Right atrium auricular region (tissue), 2 donors: ENCODE measurements around the gene CDKAL1. TPM values are rescaled to one million over a fixed set of nuclear protein-coding genes. Genes with fewer than 3 reads are reported as not detected.

Experiments used
- DNase-seq: peaks from one replicate; pipeline ENCODE4 v3.0.0-alpha.2; 2019; ENCODE audit warnings: low spot score
- H3K27ac ChIP-seq, 2 donors: fragments of 200-600 bp; sonication (generic); 1 replicate in 1 of 2; 2 replicates in 1 of 2; pipeline ENCODE4 v1.5.1; 2016 to 2019
- H3K27me3 ChIP-seq, 2 donors: fragments of 200-600 bp; sonication (generic); one replicate each; pipeline versions ENCODE4 v1.5.1 to v1.6.0; 2017 to 2019
- H3K36me3 ChIP-seq: fragments of 200-600 bp; sonication (generic); one replicate; pipeline ENCODE4 v1.5.1; 2016
- H3K4me1 ChIP-seq, 2 donors: fragments of 200-600 bp; sonication (generic); one replicate each; pipeline versions ENCODE4 v1.5.1 to v1.6.0; 2017 to 2019
- H3K4me3 ChIP-seq, 2 donors: fragments of 200-600 bp; sonication (generic); 1 replicate in 1 of 2; 2 replicates in 1 of 2; pipeline ENCODE4 v1.5.1; 2017 to 2019; ENCODE audit warnings: mild to moderate bottlenecking in 1 of 2, moderate library complexity in 1 of 2
- H3K9me3 ChIP-seq, 2 donors: fragments of 200-600 bp; sonication (generic); one replicate each; pipeline ENCODE4 v1.5.1; 2019
- total RNA-seq, 2 donors: library from RNA; depleted of rRNA; stranded (reverse); fragments of >200 nt; gene quantifications; one replicate each; pipeline ENCODE4 v1.1.0, GENCODE V29; 2016
- TF ChIP-seq, protein P1 (sequence below), 2 donors: fragments of 200-600 bp; sonication (generic); IDR thresholded peaks; one replicate each; pipeline ENCODE4 v1.5.1; 2019; ENCODE audit warnings: antibody characterized with exemption in 2 of 2

Gene CDKAL1
- total RNA-seq, 2 donors from 2014 or later = 8.8 to 10.5 TPM

- Histone ChIP-seq H3K4me3 (no peak overlapping the region), H3K27ac (no peak overlapping the region), H3K9me3 (peaks cover 0 to 10% of the 10 kb centered on the region in 2 donors), H3K4me1 (peaks cover 0 to 39% of the 10 kb centered on the region in 2 donors), H3K36me3 (no peaks in the 10 kb centered on the region), H3K27me3 (no peaks in the 10 kb centered on the region)
- TF ChIP-seq, protein P1, sequence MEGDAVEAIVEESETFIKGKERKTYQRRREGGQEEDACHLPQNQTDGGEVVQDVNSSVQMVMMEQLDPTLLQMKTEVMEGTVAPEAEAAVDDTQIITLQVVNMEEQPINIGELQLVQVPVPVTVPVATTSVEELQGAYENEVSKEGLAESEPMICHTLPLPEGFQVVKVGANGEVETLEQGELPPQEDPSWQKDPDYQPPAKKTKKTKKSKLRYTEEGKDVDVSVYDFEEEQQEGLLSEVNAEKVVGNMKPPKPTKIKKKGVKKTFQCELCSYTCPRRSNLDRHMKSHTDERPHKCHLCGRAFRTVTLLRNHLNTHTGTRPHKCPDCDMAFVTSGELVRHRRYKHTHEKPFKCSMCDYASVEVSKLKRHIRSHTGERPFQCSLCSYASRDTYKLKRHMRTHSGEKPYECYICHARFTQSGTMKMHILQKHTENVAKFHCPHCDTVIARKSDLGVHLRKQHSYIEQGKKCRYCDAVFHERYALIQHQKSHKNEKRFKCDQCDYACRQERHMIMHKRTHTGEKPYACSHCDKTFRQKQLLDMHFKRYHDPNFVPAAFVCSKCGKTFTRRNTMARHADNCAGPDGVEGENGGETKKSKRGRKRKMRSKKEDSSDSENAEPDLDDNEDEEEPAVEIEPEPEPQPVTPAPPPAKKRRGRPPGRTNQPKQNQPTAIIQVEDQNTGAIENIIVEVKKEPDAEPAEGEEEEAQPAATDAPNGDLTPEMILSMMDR (IDR thresholded peaks at IDR 0.05) = no peak
- DNase-seq = no peak
Measured at GRCh38 chr6:20806669-20807068, 272.4 kb downstream of the CDKAL1 start.

DNA sequence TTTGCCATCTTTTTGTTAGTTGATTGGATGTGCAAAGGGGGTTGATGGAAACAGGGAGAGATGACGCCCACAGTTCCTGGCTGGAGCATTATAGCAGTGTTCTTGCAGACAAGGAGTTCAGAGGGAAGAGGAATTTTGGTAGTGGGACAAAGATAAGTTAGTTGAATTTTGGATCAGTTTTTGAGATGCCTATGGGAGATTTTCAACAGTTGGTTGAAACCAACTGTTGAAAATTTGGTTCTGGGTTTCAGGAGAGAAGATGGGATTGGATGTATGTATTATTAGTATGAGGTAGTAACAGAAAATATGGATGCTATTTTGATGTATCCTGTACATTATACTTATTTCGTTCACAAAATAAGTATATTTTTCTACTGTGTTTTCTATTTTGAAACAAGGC, 274.2 kb downstream of the CDKAL1 start:
- peaks cover 0 to 40% of the 10 kb centered on the region in 2 donors for H3K4me1 ChIP-seq
- H3K27me3 ChIP-seq = no peaks in the 10 kb centered on the region
- H3K27ac ChIP-seq = no peak overlapping the region
- TF ChIP-seq, protein P1 (IDR thresholded peaks at IDR 0.05) = no peak
- H3K4me3 ChIP-seq = no peak overlapping the region
- peaks cover 0 to 10% of the 10 kb centered on the region in 2 donors for H3K9me3 ChIP-seq
- DNase-seq = no peak
- no peaks in the 10 kb centered on the region for H3K36me3 ChIP-seq

GRCh38 chr6:20808924-20809323, 274.7 kb downstream of the CDKAL1 start:
- H3K27ac ChIP-seq = peak overlapping the region; percentile 28 to 36

DNA sequence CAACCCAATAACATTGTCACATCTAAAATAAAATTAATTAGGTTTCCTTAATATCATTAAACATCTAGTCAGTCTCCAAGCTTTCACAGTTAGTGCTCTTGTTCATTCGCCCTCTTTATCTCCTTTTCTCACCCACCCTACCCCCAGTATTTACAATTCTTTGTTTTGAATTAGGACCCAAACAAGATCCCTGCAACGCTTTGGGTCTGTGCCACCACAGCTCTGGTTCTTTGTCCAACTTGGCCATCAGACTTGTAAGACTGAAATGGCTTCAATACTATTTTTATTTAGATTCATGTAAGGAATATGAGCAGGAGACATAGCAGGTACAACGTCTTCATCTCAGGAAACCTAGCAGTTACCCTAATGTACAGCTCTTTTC, 276.5 kb downstream of the CDKAL1 start:
- TF ChIP-seq, protein P1 (IDR thresholded peaks at IDR 0.05) = no peak
- Histone ChIP-seq H3K9me3 (peaks cover 0 to 21% of the 10 kb centered on the region in 2 donors), H3K4me1 (peaks cover 0 to 29% of the 10 kb centered on the region in 2 donors), H3K27ac (peak overlapping the region; percentile 27 to 54), H3K4me3 (no peak overlapping the region), H3K27me3 (no peaks in the 10 kb centered on the region), H3K36me3 (no peaks in the 10 kb centered on the region)
- DNase-seq = no peak

More at GRCh38 chr6:20808924-20809323, 274.7 kb downstream of the CDKAL1 start:
- Histone ChIP-seq H3K4me1 (peaks cover 0 to 40% of the 10 kb centered on the region in 2 donors), H3K4me3 (no peak overlapping the region), H3K27me3 (no peaks in the 10 kb centered on the region), H3K36me3 (no peaks in the 10 kb centered on the region), H3K9me3 (peaks cover 0 to 14% of the 10 kb centered on the region in 2 donors)
- DNase-seq = no peak
- TF ChIP-seq, protein P1 (IDR thresholded peaks at IDR 0.05) = no peak

DNA sequence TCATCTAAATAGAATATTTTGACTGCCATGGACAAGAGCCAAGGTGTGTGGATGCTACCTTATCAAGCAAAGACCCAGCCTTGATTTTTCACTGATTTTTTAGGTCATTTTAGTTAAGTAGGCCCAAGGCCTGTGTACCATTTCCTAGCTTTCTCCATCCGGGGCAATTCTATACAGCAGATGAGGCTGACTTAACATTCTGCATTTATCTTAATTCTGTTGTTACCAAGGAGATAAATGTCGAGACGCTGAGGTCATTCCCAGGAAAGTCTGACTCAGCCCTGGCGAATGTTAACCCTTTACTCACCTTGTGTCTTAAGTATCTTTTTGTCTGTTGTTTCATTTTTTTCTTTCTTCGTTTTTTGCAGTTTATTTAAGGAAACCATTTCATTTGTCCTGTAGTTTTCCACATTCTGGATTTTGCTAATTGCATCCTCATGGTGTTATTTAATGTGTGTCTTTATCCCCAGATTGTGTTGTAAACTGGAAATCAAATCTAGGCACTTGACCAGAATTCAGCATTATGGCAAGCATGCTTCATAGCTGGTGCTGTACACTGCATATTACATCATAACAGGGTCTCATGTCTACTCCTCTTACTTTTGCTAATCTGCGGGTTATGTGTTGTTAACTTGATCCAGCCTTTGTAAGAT, 277.0 kb downstream of the CDKAL1 start:
- H3K36me3 ChIP-seq = no peaks in the 10 kb centered on the region
- H3K27me3 ChIP-seq = no peaks in the 10 kb centered on the region
- H3K4me1 ChIP-seq = peaks cover 0 to 29% of the 10 kb centered on the region in 2 donors
- no peak for DNase-seq
- H3K9me3 ChIP-seq = peaks cover 0 to 20% of the 10 kb centered on the region in 2 donors
- TF ChIP-seq, protein P1 (IDR thresholded peaks at IDR 0.05) = no peak
- H3K4me3 ChIP-seq = no peak overlapping the region
- H3K27ac ChIP-seq = peak overlapping the region; percentile 27 to 54

GRCh38 chr6:20812776-20813175, 278.5 kb downstream of the CDKAL1 start:
- Histone ChIP-seq H3K27me3 (no peaks in the 10 kb centered on the region), H3K36me3 (no peaks in the 10 kb centered on the region), H3K9me3 (peaks cover 0 to 11% of the 10 kb centered on the region in 2 donors), H3K27ac (no peak overlapping the region), H3K4me3 (no peak overlapping the region), H3K4me1 (peaks cover 0 to 29% of the 10 kb centered on the region in 2 donors)
- no peak for DNase-seq
- TF ChIP-seq, protein P1 (IDR thresholded peaks at IDR 0.05) = no peak
